GM23338 (cell line): ENCODE data around the gene C6orf118. TPM values are rescaled to one million over a fixed set of nuclear protein-coding genes. Genes with fewer than 3 reads are reported as not detected.

Experiments
- EZH2 ChIP-seq: fragments of 200-600 bp; sonication (generic); IDR thresholded peaks from one replicate; pipeline ENCODE4 v1.8.0; 2017; ENCODE audit warnings: antibody characterized with exemption, mild to moderate bottlenecking, low read depth; ENCODE audit not compliant: unreplicated experiment
- EZH2phosphoT487 ChIP-seq: fragments of 200-600 bp; sonication (generic); IDR thresholded peaks from one replicate; pipeline ENCODE4 v1.8.1; 2018; ENCODE audit warnings: antibody characterized with exemption; ENCODE audit not compliant: unreplicated experiment
- NANOG ChIP-seq: IDR thresholded peaks from 2 replicates; pipeline ENCODE4 v1.6.1; 2016; ENCODE audit warnings: antibody characterized with exemption, borderline replicate concordance
- REST ChIP-seq: IDR thresholded peaks from one replicate; pipeline ENCODE4 v1.6.1; 2018; ENCODE audit warnings: antibody characterized with exemption; ENCODE audit not compliant: unreplicated experiment
- polyA plus RNA-seq: library from polyadenylated mRNA; unstranded; fragments of >200 nt; fragmentation: Nextera tagmentation; extraction: Ambion mirVana; gene quantifications from 2 replicates; pipeline ENCODE4 v1.2.1, GENCODE V29; 2016
- total RNA-seq: library from RNA; depleted of rRNA; stranded (reverse); fragments of >200 nt; shearing (Covaris generic); gene quantifications from 2 replicates; pipeline ENCODE4 v1.2.3, GENCODE V29; 2014
- TF ChIP-seq, protein P1 (sequence below): fragments of 250-450 bp; sonication (Bioruptor Pico); IDR thresholded peaks from 2 replicates; pipeline ENCODE4 v1.5.0; 2020; ENCODE audit warnings: mild to moderate bottlenecking, moderate library complexity
- TF ChIP-seq, protein P2 (sequence below), 2 experiments: fragments of 200-600 bp in 1 of 2; sonication (generic) in 1 of 2; conservative IDR thresholded peaks; 2 replicates each; pipeline versions ENCODE4 v1.5.1 to v1.6.1; 2016 to 2017; ENCODE audit warnings: antibody characterized with exemption in 2 of 2, low read depth in 2 of 2, mild to moderate bottlenecking in 2 of 2, moderate library complexity in 1 of 2

Gene C6orf118
- total and polyA plus RNA-seq, 2 experiments from 2014 or later, result 0.35 to 1.1 TPM

DNA sequence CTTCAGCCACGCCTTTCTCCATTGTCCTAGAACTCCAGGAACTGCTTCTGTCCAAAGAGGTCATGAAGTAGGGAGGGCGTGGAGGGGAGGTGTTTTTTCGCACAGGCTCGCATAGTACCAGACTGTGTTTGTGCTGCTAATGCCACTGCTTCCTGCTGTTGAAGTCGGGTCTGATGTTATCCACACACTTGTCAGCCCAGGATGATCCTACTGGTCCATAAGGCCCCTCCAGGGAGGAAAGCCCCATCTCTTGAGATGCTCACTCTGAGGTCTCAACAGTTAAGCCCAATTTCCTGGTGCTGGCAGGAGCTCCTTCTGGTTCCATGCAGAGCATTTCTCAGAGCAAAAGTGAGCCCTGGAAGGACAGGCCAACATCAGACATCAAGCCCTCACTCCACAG is 65.6 kb downstream of the C6orf118 start (continued):
- TF ChIP-seq, protein P1, sequence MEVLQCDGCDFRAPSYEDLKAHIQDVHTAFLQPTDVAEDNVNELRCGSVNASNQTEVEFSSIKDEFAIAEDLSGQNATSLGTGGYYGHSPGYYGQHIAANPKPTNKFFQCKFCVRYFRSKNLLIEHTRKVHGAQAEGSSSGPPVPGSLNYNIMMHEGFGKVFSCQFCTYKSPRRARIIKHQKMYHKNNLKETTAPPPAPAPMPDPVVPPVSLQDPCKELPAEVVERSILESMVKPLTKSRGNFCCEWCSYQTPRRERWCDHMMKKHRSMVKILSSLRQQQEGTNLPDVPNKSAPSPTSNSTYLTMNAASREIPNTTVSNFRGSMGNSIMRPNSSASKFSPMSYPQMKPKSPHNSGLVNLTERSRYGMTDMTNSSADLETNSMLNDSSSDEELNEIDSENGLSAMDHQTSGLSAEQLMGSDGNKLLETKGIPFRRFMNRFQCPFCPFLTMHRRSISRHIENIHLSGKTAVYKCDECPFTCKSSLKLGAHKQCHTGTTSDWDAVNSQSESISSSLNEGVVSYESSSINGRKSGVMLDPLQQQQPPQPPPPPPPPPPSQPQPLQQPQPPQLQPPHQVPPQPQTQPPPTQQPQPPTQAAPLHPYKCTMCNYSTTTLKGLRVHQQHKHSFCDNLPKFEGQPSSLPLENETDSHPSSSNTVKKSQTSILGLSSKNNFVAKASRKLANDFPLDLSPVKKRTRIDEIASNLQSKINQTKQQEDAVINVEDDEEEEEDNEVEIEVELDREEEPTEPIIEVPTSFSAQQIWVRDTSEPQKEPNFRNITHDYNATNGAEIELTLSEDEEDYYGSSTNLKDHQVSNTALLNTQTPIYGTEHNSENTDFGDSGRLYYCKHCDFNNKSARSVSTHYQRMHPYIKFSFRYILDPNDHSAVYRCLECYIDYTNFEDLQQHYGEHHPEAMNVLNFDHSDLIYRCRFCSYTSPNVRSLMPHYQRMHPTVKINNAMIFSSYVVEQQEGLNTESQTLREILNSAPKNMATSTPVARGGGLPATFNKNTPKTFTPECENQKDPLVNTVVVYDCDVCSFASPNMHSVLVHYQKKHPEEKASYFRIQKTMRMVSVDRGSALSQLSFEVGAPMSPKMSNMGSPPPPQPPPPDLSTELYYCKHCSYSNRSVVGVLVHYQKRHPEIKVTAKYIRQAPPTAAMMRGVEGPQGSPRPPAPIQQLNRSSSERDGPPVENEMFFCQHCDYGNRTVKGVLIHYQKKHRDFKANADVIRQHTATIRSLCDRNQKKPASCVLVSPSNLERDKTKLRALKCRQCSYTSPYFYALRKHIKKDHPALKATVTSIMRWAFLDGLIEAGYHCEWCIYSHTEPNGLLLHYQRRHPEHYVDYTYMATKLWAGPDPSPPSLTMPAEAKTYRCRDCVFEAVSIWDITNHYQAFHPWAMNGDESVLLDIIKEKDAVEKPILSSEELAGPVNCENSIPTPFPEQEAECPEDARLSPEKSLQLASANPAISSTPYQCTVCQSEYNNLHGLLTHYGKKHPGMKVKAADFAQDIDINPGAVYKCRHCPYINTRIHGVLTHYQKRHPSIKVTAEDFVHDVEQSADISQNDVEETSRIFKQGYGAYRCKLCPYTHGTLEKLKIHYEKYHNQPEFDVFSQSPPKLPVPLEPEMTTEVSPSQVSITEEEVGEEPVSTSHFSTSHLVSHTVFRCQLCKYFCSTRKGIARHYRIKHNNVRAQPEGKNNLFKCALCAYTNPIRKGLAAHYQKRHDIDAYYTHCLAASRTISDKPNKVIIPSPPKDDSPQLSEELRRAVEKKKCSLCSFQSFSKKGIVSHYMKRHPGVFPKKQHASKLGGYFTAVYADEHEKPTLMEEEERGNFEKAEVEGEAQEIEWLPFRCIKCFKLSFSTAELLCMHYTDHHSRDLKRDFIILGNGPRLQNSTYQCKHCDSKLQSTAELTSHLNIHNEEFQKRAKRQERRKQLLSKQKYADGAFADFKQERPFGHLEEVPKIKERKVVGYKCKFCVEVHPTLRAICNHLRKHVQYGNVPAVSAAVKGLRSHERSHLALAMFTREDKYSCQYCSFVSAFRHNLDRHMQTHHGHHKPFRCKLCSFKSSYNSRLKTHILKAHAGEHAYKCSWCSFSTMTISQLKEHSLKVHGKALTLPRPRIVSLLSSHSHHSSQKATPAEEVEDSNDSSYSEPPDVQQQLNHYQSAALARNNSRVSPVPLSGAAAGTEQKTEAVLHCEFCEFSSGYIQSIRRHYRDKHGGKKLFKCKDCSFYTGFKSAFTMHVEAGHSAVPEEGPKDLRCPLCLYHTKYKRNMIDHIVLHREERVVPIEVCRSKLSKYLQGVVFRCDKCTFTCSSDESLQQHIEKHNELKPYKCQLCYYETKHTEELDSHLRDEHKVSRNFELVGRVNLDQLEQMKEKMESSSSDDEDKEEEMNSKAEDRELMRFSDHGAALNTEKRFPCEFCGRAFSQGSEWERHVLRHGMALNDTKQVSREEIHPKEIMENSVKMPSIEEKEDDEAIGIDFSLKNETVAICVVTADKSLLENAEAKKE, result no peak
- TF ChIP-seq REST (no peak), NANOG (no peak), EZH2phosphoT487 (no peak), EZH2 (no peak)
- TF ChIP-seq, protein P2, sequence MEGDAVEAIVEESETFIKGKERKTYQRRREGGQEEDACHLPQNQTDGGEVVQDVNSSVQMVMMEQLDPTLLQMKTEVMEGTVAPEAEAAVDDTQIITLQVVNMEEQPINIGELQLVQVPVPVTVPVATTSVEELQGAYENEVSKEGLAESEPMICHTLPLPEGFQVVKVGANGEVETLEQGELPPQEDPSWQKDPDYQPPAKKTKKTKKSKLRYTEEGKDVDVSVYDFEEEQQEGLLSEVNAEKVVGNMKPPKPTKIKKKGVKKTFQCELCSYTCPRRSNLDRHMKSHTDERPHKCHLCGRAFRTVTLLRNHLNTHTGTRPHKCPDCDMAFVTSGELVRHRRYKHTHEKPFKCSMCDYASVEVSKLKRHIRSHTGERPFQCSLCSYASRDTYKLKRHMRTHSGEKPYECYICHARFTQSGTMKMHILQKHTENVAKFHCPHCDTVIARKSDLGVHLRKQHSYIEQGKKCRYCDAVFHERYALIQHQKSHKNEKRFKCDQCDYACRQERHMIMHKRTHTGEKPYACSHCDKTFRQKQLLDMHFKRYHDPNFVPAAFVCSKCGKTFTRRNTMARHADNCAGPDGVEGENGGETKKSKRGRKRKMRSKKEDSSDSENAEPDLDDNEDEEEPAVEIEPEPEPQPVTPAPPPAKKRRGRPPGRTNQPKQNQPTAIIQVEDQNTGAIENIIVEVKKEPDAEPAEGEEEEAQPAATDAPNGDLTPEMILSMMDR (conservative IDR thresholded peaks at IDR 0.05; ENCODE audit: low read depth in 2 of 2), result no peak
